Erythroblast (primary cell): ENCODE results near the gene WDR64.

Experiments
- GATA1 ChIP-seq: IDR thresholded peaks from 2 replicates; pipeline ENCODE4 v1.6.1; 2011; ENCODE audit warnings: low read depth, mild to moderate bottlenecking, control low read depth, low read length, moderate library complexity
- POLR2A ChIP-seq: IDR thresholded peaks from 2 replicates; pipeline ENCODE4 v1.6.1; 2011; ENCODE audit warnings: mild to moderate bottlenecking, low read length

- TF ChIP-seq POLR2A: no peak
- no peak for TF ChIP-seq GATA1
Observed at GRCh38 chr1:241630899-241631298, 21.2 kb upstream of the WDR64 start.
